ENCODE measurements around the gene IGFBP6. TPM values are rescaled to one million over a fixed set of nuclear protein-coding genes. Genes with fewer than 3 reads are reported as not detected.

The IGFBP6 gene
- total RNA-seq, 3 donors from 2014 or later, result 169 to 708 (median 284) TPM

- DNase-seq (ENCODE audit: low spot score in 2 of 2), result no peak
- no peaks in the 10 kb centered on the region for H3K9me3 ChIP-seq
- no peaks in the 10 kb centered on the region for H3K27me3 ChIP-seq
- H3K27ac ChIP-seq, result peak overlapping the region; percentile 33 to 89
- TF ChIP-seq CTCF (IDR thresholded peaks at IDR 0.05), result no peak
- no peak for TF ChIP-seq POLR2AphosphoS5 (IDR thresholded peaks at IDR 0.05)
- no peak for TF ChIP-seq POLR2A (IDR thresholded peaks at IDR 0.05)
- H3K4me3 ChIP-seq, result no peak overlapping the region
- no peaks in the 10 kb centered on the region for H3K36me3 ChIP-seq
- H3K4me1 ChIP-seq, result peaks cover 24% of the 10 kb centered on the region in 2 donors
- intact Hi-C loops (cut with DNase I; ENCODE audit: low total_unique reads), result no loop called here
Measured at GRCh38 chr12:53057816-53058500, 39.5 kb upstream of the IGFBP6 start.

GRCh38 chr12:53058674-53059433 is 38.6 kb upstream of the IGFBP6 start:
- TF ChIP-seq POLR2AphosphoS5 (IDR thresholded peaks at IDR 0.05), result no peak
- TF ChIP-seq POLR2A (IDR thresholded peaks at IDR 0.05), result no peak
- TF ChIP-seq CTCF (IDR thresholded peaks at IDR 0.05), result no peak
- no peaks in the 10 kb centered on the region for H3K27me3 ChIP-seq
- peak overlapping the region; percentile 42 to 89 for H3K27ac ChIP-seq
- H3K4me3 ChIP-seq, result no peak overlapping the region
- DNase-seq (ENCODE audit: low spot score in 2 of 2), result peak in 1 of 2 donors; percentile 16
- H3K36me3 ChIP-seq, result no peaks in the 10 kb centered on the region
- H3K9me3 ChIP-seq, result no peaks in the 10 kb centered on the region
- H3K4me1 ChIP-seq, result peaks cover 16 to 18% of the 10 kb centered on the region in 2 donors
- intact Hi-C loops (cut with DNase I; ENCODE audit: low total_unique reads), result no loop called here

- H3K4me1 ChIP-seq, result peaks cover 15 to 16% of the 10 kb centered on the region in 2 donors
- peak in 1 of 2 donors; percentile 17 for DNase-seq (ENCODE audit: low spot score in 2 of 2)
- H3K4me3 ChIP-seq, result no peak overlapping the region
- no peaks in the 10 kb centered on the region for H3K36me3 ChIP-seq
- intact Hi-C loops (cut with DNase I; ENCODE audit: low total_unique reads), result no loop called here
- no peaks in the 10 kb centered on the region for H3K9me3 ChIP-seq
- TF ChIP-seq POLR2A (IDR thresholded peaks at IDR 0.05), result no peak
- no peak for TF ChIP-seq CTCF (IDR thresholded peaks at IDR 0.05)
- no peak for TF ChIP-seq POLR2AphosphoS5 (IDR thresholded peaks at IDR 0.05)
- peak overlapping the region; percentile 42 to 89 for H3K27ac ChIP-seq
- no peaks in the 10 kb centered on the region for H3K27me3 ChIP-seq
Measured at GRCh38 chr12:53059434-53060063, 37.9 kb upstream of the IGFBP6 start.

GRCh38 chr12:53060064-53060720 is 37.3 kb upstream of the IGFBP6 start:
- Histone ChIP-seq H3K27me3 (no peaks in the 10 kb centered on the region), H3K4me1 (peaks cover 15 to 20% of the 10 kb centered on the region in 2 donors), H3K9me3 (no peaks in the 10 kb centered on the region), H3K36me3 (no peaks in the 10 kb centered on the region), H3K27ac (peak overlapping the region; percentile 75 to 89), H3K4me3 (no peak overlapping the region)
- DNase-seq (ENCODE audit: low spot score in 2 of 2), result peak in 1 of 2 donors; percentile 18
- intact Hi-C loops (cut with DNase I; ENCODE audit: low total_unique reads), result no loop called here
- TF ChIP-seq CTCF (IDR thresholded peaks at IDR 0.05), result no peak

Measured in breast epithelium (tissue), 4 donors.